K562 (cell line): ENCODE results near the gene BTBD18. TPM values are rescaled to one million over a fixed set of nuclear protein-coding genes. Genes with fewer than 3 reads are reported as not detected.

Experiments
- ETV6 ChIP-seq, 3 experiments: fragments of 150-350 bp in 1 of 3; sonication (generic) in 1 of 3; formaldehyde crosslinking in 1 of 3; IDR thresholded peaks; 2 replicates each; pipeline versions ENCODE4 v1.6.1 to v1.8.0; 2014 to 2022; ENCODE audit warnings: borderline replicate concordance in 2 of 3, low read depth in 2 of 3, antibody characterized with exemption in 1 of 3, low read length in 1 of 3, mild to moderate bottlenecking in 1 of 3, missing genetic modification reagents in 1 of 3
- FOXJ3 ChIP-seq: sonication (generic); formaldehyde crosslinking; IDR thresholded peaks from 2 replicates; pipeline ENCODE4 v1.4.0; 2020; ENCODE audit warnings: mild to moderate bottlenecking, missing genetic modification reagents
- GATA2 ChIP-seq: sonication (generic); formaldehyde crosslinking; IDR thresholded peaks from 2 replicates; pipeline ENCODE4 v1.4.0; 2020; ENCODE audit warnings: mild to moderate bottlenecking, missing genetic modification reagents
- KAT2B ChIP-seq: IDR thresholded peaks from one replicate; pipeline ENCODE4 v1.6.1; 2012; ENCODE audit warnings: low read depth, mild to moderate bottlenecking, control low read depth, inconsistent platforms, low read length, moderate library complexity
- KAT7 ChIP-seq: sonication (generic); formaldehyde crosslinking; IDR thresholded peaks from 2 replicates; pipeline ENCODE4 v1.8.0; 2022; ENCODE audit warnings: missing genetic modification reagents, mild to moderate bottlenecking, borderline replicate concordance
- LARP7 ChIP-seq: fragments of 450-650 bp; IDR thresholded peaks from 2 replicates; pipeline ENCODE4 v1.6.1; 2016
- MTA1 ChIP-seq: fragments of 450-650 bp; IDR thresholded peaks from 2 replicates; pipeline ENCODE4 v1.6.1; 2017; ENCODE audit warnings: borderline replicate concordance
- NR4A1 ChIP-seq, 2 experiments: fragments of 250-450 bp in 1 of 2; fragments of 450-650 bp in 1 of 2; sonication (Bioruptor Pico) in 1 of 2; IDR thresholded peaks; 2 replicates each; pipeline versions ENCODE4 v1.4.0 to v1.6.1; 2016 to 2020; ENCODE audit warnings: mild to moderate bottlenecking in 2 of 2, missing compliant biosample characterization in 1 of 2, missing genetic modification characterization in 1 of 2, moderate library complexity in 1 of 2
- RBM14 ChIP-seq: fragments of 200-400 bp; formaldehyde crosslinking; IDR thresholded peaks from 2 replicates; pipeline ENCODE4 v1.6.1; 2018; ENCODE audit warnings: low read depth, mild to moderate bottlenecking, low read length, moderate library complexity, borderline replicate concordance; ENCODE audit not compliant: insufficient read depth
- SRSF1 ChIP-seq: fragments of 200-400 bp; formaldehyde crosslinking; IDR thresholded peaks from 2 replicates; pipeline ENCODE4 v1.6.1; 2017; ENCODE audit warnings: mild to moderate bottlenecking, low read depth, low read length, moderate library complexity
- THRAP3 ChIP-seq: fragments of 450-650 bp; IDR thresholded peaks from 2 replicates; pipeline ENCODE4 v1.6.1; 2016; ENCODE audit warnings: mild to moderate bottlenecking, inconsistent platforms, borderline replicate concordance
- TRIM28 ChIP-seq: fragments of 450-650 bp; IDR thresholded peaks from 2 replicates; pipeline ENCODE4 v1.6.1; 2017
- ZNF354B ChIP-seq: fragments of 250-450 bp; sonication (Bioruptor Pico); IDR thresholded peaks from 2 replicates; pipeline ENCODE4 v1.4.0; 2020
- ZNF584 ChIP-seq: fragments of 200-800 bp; sonication (Bioruptor generic); IDR thresholded peaks from 2 replicates; pipeline ENCODE4 v1.6.1; 2016; ENCODE audit warnings: low read depth, mild to moderate bottlenecking, missing genetic modification characterization, missing compliant biosample characterization
- polyA plus RNA-seq, 8 experiments: library from polyadenylated mRNA; depleted of rRNA in 4 of 8; stranded (reverse) in 5 of 8; unstranded in 3 of 8; fragments of >200 nt; fragmentation: Nextera tagmentation in 2 of 8; fragmentation: Illumina TruSeq in 1 of 8; extraction: Ambion mirVana in 2 of 8; extraction: Trizol in 1 of 8; gene quantifications; 2 replicates each; pipeline versions ENCODE4 v1.2.1 to v1.2.3, GENCODE V29; 2011 to 2014; ENCODE audit warnings: inconsistent platforms in 1 of 8, missing spikeins in 1 of 8
- total RNA-seq, 7 experiments: library from RNA; depleted of rRNA in 6 of 7; stranded (reverse); fragments of >200 nt in 6 of 7; fragmentation: Illumina TruSeq in 2 of 7; extraction: Trizol in 2 of 7; gene quantifications; 2 replicates each; pipeline versions ENCODE4 v1.2.1 to v1.2.3, GENCODE V29; 2011 to 2021; ENCODE audit warnings: low replicate concordance in 1 of 7
- TF ChIP-seq, protein P1 (sequence below): fragments of 250-450 bp; sonication (Bioruptor Pico); IDR thresholded peaks from 2 replicates; pipeline ENCODE4 v1.6.1; 2021; ENCODE audit warnings: mild to moderate bottlenecking
- TF ChIP-seq, protein P2 (sequence below): sonication (generic); formaldehyde crosslinking; IDR thresholded peaks from 2 replicates; pipeline ENCODE4 v1.8.0; 2022; ENCODE audit warnings: mild to moderate bottlenecking, missing genetic modification reagents
- TF ChIP-seq, protein P3 (sequence below): sonication (generic); formaldehyde crosslinking; IDR thresholded peaks from 2 replicates; pipeline ENCODE4 v1.8.0; 2023; ENCODE audit warnings: missing genetic modification reagents, mild to moderate bottlenecking, borderline replicate concordance

The BTBD18 gene
- total and polyA plus RNA-seq, 9 of the 15 experiments (the other 6 are each of a cell fraction or from before 2014, with no cell fraction given) = 0.06 TPM; not detected in 8

DNA sequence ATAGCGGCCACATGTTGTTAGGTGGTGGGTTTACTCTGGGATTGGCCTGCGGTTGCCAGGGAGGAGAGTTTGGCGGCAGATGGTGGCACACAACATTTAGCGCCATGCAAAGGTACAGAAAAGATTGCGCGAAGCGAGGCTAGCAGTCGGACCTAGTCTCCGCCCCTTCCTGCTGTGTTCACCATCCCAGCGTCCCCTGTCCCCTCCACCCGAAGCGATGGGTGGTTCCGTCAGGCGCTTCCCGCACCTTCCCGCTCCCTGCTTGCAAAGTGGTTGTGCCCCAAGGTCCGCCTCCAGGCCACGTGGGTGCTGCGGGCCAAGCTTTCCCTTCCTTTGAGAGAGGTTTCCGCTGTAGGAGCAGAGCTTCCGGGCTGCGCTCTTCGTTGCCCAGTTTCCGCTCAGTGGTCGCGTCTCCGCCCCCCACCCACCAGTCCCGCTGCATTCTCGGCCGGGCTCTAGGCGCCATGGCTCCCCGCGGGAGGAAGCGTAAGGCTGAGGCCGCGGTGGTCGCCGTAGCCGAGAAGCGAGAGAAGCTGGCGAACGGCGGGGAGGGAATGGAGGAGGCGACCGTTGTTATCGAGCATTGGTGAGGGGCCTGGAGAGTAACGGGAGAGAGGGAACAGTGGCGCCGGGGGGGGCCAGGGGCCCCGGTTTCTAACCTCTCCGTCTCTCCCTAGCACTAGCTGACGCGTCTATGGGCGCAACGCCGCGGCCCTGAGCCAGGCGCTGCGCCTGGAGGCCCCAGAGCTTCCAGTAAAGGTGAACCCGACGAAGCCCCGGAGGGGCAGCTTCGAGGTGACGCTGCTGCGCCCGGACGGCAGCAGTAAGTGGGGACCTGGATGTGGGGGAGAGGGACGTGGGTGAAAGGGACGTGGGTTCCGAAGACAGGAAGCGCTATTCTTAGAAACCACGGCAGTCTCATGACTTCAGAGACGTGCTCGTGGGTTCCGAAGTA is 10.2 kb downstream of the BTBD18 start, which contains the start of gene SELENOH (continued):
- peak; percentile 90; the same call in 1 of the 2 replicates for TF ChIP-seq THRAP3
- TF ChIP-seq MTA1 = peak; percentile 51; the same call in 1 of the 2 replicates
- TF ChIP-seq KAT7 (CRISPR knock-in tag) = peak; percentile 79; the same call in 1 of the 2 replicates
- TF ChIP-seq, protein P1, sequence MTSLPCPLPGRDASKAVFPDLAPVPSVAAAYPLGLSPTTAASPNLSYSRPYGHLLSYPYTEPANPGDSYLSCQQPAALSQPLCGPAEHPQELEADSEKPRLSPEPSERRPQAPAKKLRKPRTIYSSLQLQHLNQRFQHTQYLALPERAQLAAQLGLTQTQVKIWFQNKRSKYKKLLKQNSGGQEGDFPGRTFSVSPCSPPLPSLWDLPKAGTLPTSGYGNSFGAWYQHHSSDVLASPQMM (CRISPR knock-in tag) = 0 out of 2 replicates have a peak, but pooled peaks have one; percentile 41
- TF ChIP-seq, protein P2, sequence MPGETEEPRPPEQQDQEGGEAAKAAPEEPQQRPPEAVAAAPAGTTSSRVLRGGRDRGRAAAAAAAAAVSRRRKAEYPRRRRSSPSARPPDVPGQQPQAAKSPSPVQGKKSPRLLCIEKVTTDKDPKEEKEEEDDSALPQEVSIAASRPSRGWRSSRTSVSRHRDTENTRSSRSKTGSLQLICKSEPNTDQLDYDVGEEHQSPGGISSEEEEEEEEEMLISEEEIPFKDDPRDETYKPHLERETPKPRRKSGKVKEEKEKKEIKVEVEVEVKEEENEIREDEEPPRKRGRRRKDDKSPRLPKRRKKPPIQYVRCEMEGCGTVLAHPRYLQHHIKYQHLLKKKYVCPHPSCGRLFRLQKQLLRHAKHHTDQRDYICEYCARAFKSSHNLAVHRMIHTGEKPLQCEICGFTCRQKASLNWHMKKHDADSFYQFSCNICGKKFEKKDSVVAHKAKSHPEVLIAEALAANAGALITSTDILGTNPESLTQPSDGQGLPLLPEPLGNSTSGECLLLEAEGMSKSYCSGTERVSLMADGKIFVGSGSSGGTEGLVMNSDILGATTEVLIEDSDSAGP (CRISPR knock-in tag) = peak; percentile 76
- TF ChIP-seq LARP7 = no peak
- peak in 1 of 2 experiments; percentile 71; a peak in 2 of 4 replicates for TF ChIP-seq ETV6 (IDR thresholded peaks at IDR 0.05; ENCODE audit: borderline replicate concordance in 1 of 2, low read depth in 2 of 2, low read length in 1 of 2)
- TF ChIP-seq ETV6 (CRISPR knock-in tag; IDR thresholded peaks at IDR 0.05; ENCODE audit: borderline replicate concordance) = peak; percentile 2; the same call in 1 of the 2 replicates
- TF ChIP-seq KAT2B = no peak
- TF ChIP-seq NR4A1 (CRISPR knock-in tag; IDR thresholded peaks at IDR 0.05) = no peak; the same call in 1 of the 2 replicates
- peak; percentile 31; the same call in 1 of the 2 replicates for TF ChIP-seq NR4A1 (tag; IDR thresholded peaks at IDR 0.05)
- no peak for TF ChIP-seq SRSF1
- no peak for TF ChIP-seq ZNF584 (CRISPR knock-in tag)
- TF ChIP-seq, protein P3, sequence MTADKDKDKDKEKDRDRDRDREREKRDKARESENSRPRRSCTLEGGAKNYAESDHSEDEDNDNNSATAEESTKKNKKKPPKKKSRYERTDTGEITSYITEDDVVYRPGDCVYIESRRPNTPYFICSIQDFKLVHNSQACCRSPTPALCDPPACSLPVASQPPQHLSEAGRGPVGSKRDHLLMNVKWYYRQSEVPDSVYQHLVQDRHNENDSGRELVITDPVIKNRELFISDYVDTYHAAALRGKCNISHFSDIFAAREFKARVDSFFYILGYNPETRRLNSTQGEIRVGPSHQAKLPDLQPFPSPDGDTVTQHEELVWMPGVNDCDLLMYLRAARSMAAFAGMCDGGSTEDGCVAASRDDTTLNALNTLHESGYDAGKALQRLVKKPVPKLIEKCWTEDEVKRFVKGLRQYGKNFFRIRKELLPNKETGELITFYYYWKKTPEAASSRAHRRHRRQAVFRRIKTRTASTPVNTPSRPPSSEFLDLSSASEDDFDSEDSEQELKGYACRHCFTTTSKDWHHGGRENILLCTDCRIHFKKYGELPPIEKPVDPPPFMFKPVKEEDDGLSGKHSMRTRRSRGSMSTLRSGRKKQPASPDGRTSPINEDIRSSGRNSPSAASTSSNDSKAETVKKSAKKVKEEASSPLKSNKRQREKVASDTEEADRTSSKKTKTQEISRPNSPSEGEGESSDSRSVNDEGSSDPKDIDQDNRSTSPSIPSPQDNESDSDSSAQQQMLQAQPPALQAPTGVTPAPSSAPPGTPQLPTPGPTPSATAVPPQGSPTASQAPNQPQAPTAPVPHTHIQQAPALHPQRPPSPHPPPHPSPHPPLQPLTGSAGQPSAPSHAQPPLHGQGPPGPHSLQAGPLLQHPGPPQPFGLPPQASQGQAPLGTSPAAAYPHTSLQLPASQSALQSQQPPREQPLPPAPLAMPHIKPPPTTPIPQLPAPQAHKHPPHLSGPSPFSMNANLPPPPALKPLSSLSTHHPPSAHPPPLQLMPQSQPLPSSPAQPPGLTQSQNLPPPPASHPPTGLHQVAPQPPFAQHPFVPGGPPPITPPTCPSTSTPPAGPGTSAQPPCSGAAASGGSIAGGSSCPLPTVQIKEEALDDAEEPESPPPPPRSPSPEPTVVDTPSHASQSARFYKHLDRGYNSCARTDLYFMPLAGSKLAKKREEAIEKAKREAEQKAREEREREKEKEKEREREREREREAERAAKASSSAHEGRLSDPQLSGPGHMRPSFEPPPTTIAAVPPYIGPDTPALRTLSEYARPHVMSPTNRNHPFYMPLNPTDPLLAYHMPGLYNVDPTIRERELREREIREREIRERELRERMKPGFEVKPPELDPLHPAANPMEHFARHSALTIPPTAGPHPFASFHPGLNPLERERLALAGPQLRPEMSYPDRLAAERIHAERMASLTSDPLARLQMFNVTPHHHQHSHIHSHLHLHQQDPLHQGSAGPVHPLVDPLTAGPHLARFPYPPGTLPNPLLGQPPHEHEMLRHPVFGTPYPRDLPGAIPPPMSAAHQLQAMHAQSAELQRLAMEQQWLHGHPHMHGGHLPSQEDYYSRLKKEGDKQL (CRISPR knock-in tag) = no peak
- no peak for TF ChIP-seq FOXJ3 (CRISPR knock-in tag)
- TF ChIP-seq TRIM28 = peak; percentile 91
- TF ChIP-seq GATA2 (CRISPR knock-in tag) = no peak
- TF ChIP-seq ZNF354B = no peak
- no peak for TF ChIP-seq RBM14
